IPS-18c (cell line): ENCODE results near the gene GPR55.

Experiments used
- H3K4me3 ChIP-seq: 2 replicates; pipeline ENCODE4 v1.7.0; 2013; ENCODE audit warnings: low read depth, mild to moderate bottlenecking, low read length, moderate library complexity; ENCODE audit not compliant: insufficient read depth
- H3K9me3 ChIP-seq: one replicate; pipeline ENCODE4 v1.6.1; 2013; ENCODE audit warnings: mild to moderate bottlenecking, low read length, moderate library complexity; ENCODE audit not compliant: control insufficient read depth, insufficient read depth

The GPR55 gene

DNA sequence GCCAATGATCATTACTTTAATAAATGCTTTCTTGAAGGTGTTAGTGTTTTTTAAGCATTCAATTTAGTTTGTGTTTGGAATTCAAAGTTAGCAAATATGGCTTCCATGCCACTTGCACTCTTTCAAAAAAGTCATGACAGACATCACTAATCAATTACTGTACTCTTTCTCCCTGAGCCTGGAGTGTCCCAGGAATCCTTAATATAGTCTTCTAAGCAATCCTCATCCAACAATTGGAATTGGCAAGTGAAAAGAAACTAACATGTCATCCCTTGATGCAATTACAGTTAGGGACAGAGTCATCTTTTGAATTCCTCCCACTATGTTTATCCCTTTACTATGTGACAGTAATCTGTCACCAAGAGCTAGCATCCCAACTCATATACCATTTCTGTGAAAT, 29.7 kb upstream of the GPR55 start:
- H3K4me3 ChIP-seq = no peak overlapping the region

DNA sequence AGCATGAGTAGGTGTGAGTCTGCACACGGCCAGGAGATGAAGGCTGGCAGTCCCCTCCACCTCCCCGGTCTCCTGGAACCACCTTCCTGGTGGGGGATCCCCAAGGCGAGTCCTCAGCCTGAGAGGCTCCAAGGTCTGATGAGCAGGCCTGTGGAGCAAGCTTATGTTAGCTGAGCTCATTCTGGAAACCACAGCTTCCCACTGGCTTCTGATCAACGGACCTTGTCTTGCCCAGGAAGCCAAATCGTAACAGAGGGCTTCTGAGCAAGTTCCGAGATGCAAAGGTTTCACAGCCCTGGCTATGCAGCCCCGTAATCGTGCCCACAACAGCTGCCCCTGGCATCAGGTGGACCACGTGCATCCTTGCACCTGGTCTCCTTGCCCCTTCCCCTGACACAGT, 28.8 kb upstream of the GPR55 start:
- peaks cover 4% of the 10 kb centered on the region for H3K9me3 ChIP-seq
- no peak overlapping the region for H3K4me3 ChIP-seq

More for the DNA sequence above, 29.7 kb upstream of the GPR55 start:
- peaks cover 4% of the 10 kb centered on the region for H3K9me3 ChIP-seq

DNA sequence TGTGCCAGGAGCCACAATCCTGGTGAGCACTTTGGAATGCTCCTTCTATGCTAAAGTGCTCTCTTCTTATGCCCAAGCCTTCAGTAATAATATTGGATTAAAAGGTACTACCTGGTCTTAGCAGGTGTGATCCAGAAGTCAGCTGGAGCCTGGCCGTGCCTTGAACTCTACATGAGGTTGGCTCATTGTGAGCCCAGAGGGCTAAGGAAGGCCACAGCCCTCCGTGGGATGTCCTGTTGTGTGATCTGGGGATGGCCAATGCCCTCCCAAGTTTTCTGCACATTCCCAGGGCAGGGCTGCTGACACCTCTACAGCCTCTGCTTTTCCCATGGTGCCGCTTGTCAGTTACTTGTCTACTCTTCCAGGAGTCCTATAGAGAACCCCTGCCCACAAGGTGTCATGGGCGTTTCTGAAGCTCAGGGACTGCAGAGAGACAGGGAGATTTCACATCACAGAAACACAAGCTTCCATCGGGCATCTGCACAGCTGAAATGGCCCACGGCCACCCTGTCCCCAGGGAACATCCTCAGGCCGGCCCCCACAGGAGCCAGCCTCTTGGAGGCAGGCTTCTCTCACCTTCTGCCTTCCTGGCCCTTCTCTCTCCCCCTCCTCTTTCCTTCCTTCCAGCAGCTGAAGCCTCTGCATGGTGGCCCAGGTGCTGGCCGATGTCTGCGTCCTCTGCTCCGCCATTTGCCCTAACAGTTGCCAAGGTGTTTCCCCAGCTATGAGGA, 27.3 kb upstream of the GPR55 start:
- H3K9me3 ChIP-seq = peaks cover 4% of the 10 kb centered on the region
- no peak overlapping the region for H3K4me3 ChIP-seq

DNA sequence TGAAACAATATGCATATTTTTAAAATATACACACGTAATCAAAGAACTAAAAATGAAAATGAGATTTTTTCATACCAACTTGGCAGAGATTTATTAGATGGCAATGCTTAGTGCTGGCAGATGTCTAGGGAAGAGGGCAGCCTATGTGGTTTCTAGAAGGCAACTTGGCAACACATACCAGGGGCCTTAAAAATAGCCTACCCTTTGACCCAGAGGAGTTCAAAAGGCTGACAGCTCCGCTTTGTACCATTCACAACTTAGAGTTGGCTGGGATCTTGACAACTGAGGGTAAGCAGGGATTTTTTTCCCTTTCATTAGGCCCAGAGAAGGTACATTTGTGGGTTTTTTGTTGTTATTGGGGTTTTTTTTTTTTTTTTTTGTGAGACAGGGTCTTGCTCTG, 26.4 kb upstream of the GPR55 start:
- peaks cover 4% of the 10 kb centered on the region for H3K9me3 ChIP-seq

DNA sequence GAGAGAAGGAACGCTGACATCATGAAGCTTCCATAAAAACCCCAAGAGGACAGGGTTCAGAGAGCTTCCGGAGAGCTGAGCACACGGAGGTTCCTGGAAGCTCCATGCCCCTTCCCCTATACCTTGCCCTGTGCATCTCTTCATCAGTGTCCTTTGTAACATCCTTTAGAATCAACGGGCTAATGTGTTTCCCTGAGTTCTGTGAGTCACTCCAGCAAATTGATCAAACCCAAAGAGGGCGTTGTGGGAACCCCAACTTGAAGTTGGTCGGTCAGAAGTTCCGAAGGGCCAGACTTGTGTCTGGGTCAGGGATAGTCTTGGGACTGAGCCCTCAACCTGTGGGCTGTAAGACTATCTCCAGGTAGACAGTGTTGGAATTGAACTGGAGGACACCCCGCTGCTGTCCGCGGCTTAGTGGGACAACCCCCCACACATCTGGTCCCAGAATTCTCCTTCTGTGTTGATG, 25.9 kb upstream of the GPR55 start:
- Histone ChIP-seq H3K9me3 (peaks cover 4% of the 10 kb centered on the region), H3K4me3 (no peak overlapping the region)

More for the DNA sequence above, 26.4 kb upstream of the GPR55 start:
- no peak overlapping the region for H3K4me3 ChIP-seq

DNA sequence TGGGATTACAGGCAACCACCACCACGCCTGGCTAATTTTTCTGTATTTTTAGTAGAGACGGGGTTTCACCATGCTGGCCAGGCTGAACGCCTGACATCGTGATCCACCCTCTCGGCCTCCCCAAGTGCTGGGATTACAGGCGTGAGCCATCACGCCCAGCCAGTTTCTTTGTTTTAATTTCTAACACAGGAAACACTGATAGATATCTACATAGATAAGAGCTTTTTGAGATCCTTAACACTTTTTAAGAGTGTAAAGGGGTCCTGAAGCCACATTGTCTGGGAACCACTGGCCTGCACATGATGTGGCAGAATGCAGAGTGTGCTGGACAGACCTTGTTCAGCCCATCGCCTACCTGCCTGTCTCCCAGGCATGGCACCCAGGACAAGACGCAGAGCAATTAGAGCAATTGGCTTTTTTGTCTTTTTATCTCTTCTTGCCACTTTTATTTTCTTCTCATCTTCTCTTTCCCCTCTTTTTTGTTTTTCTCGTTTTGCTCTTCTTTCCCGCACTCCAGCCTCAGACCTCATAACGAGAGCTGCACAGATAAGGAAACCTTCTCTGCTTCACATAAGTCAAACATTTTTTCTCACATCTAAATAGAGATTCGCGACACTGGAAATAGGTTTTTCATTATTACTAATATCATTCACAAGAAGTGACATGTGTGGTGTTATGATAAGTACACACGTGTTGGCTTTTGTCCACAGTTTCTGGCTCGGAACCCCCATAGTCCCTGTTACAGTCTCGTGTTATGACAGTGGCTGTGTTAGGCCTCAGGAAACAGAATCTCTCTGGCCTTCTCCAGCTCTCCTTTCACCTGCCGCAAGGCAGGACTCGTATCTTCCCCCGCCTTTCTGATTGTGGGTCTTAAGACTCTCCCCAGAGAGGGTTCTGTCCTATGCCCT, 25.2 kb upstream of the GPR55 start:
- Histone ChIP-seq H3K9me3 (peaks cover 4% of the 10 kb centered on the region), H3K4me3 (no peak overlapping the region)

DNA sequence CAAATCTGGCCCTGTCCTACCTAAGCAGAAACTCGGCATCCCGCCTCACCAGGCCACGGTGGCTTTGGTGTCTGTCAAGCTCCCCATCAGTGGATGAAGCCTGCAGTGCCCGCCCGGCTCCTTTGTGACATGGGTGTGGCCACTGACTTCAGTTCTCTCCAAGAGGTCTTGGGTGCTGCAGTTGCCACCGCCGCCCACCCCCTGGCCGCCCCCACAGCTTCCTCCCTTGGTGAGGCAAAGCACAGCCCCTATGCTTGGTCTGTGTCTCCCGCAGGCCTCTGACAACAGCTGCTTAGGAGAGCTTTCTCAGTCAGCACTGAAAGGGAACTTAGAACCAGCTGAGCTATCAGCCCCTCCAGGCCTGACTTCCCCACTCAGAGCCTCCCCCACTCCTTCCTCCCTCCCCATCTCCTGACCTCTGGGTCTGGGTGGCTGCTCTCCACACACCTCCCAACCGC, 22.9 kb upstream of the GPR55 start:
- H3K9me3 ChIP-seq = no peaks in the 10 kb centered on the region

DNA sequence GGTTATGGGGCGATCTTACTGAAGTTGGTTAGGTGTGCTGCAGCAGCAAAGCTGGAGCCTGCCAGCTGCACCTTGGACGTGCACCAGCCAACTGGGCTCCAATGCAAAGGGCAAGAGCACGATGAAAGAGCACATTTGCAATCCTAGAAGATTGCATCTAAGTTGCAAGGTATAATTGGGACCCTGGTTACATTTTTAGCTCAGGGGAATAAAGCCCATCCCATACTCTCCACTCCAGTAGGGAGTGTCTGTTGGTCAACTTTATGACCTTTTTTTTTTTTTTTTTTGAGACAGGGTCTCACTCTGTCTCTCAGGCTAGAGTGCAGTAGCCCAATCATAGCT, 22.2 kb upstream of the GPR55 start:
- Histone ChIP-seq H3K9me3 (no peaks in the 10 kb centered on the region), H3K4me3 (no peak overlapping the region)

More for the DNA sequence above, 22.9 kb upstream of the GPR55 start:
- no peak overlapping the region for H3K4me3 ChIP-seq

DNA sequence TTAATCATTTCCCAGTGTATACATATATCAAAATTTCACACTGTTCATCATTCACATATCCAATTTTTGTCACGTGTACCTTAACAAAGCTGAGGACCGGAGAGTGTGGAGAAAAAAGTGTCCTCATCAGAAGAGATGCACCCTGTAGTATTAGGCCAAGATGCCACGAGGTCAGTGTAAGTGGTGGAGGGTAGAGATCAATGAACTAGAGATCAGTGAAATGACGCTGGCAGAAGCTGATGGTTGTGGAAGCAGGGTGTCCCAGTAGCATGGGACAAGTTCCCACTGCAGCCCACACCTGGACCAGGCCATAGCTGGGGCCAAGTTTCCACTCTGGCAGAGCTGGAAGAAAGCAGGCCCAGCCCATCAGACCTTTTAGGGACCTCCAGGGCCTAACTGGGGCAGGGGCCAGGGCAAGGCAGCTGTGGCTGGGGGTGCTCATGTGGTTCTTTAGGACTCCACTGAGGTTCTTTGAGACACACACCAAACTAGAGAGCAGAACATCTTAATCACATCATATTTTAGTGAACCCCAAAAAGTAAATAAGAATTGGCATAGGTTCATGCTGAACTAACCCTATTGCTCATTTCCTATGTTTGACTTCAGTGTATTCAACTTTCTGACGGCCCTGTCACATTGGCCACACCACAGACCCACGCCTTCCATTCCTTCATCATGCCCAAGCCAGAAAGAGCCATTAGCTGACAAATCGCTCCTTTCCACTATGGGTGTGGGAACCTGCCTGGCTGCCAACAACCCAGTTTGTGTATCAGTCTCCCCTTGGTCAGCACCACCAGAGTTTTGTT, 21.6 kb upstream of the GPR55 start:
- H3K9me3 ChIP-seq = no peaks in the 10 kb centered on the region
- no peak overlapping the region for H3K4me3 ChIP-seq

DNA sequence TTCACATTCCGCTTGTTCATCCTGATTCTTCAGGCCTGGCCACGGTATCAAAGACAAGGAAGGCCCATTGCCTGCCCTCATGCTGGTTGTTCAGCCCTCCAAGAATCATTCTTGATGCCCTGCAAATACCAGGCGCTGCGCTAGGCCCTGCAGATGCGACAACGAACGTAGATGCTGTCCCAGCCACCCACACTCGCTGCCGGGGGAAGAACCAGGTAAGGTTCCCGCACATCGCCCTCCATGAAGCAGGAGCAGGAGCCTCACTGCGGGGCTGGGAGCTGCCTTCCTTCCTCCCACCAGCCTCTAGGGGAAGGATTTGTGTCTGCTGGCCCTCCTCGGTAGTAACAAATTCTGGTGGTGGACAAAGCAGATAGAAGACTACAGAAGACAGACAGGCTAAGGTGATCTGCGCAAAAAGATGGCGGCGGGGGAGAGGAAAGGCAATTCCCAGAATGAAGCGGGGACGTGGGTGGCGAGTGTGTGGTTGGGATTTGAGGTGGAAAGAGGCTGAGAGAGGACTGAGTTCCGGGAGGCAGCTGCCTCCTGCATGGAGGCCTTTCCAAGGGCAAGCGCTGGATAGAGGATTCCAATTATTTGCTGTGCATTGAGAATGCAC, 19.8 kb upstream of the GPR55 start:
- Histone ChIP-seq H3K4me3 (no peak overlapping the region), H3K9me3 (no peaks in the 10 kb centered on the region)

DNA sequence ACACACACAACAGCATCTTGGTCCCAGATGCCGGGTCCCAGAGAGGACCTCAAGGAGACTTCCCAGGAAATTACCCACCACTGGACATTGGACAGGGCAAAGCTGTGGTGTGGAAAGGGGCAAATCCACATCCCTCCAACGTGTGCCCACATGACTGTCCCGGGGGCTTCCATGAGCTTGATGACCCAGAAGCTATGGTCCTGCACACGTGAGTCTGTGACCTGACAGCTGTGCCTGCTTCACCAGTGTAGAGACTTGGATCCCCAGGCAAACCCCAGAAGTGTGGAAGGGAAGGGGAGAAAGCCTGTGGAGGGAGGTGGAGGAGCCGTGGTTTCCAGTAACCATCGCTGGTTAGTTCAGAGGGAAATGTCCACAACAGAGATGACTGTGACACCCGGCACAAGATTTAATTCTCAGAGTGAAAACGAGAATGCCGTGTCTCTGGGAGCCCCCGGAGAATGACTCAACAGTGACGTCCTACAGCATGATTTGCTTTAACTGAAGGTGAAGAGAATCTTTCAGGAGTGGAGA, 19.1 kb upstream of the GPR55 start:
- H3K4me3 ChIP-seq = no peak overlapping the region
- no peaks in the 10 kb centered on the region for H3K9me3 ChIP-seq

DNA sequence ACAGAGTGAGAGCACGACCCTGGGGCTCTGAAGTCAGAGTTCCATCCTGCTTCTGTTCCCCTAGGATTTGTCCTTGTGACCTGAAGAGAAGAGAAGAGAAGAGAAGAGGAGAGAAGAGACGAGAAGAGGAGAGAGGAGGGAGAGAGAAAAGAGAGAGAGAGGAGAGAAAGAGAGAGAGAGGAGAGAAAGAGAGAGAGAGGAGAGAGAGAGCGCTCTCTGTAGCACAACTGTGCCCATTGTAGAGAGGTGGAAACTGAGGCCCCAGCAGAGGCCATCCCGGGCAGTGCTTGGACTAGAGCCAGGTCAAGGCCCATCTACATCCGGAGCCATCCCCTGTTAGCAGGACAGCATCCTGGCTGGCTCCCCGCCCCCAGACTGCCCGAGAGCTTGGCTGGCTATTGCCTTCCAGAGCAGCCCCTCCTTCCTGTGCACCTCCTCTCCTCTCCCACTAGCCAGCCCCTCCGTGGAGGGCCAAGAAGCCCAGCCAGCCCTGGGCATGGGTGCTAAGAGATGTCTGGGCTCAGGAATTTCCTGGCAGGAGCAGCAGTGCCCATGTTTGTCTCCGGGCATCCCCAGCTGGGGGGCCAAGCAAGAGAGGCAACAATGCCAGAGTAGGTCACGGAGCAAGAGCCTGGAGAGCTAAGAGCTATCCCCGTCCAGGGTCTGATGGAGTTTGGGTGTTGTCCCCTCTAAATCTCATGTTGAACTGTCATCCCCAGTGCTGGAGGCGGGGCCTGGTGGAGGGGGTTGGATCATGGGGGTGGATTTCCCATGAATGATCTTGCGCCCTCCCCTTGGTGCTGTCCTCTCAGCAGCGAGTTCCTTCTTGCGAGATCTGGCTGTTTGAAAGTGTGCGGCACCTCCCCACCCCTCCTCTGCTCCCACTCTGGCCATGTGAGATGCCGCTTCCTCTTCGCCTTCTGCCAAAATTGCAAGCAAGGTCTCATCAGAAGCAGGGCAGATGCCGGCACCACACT, 18.2 kb upstream of the GPR55 start:
- Histone ChIP-seq H3K9me3 (no peaks in the 10 kb centered on the region), H3K4me3 (no peak overlapping the region)

DNA sequence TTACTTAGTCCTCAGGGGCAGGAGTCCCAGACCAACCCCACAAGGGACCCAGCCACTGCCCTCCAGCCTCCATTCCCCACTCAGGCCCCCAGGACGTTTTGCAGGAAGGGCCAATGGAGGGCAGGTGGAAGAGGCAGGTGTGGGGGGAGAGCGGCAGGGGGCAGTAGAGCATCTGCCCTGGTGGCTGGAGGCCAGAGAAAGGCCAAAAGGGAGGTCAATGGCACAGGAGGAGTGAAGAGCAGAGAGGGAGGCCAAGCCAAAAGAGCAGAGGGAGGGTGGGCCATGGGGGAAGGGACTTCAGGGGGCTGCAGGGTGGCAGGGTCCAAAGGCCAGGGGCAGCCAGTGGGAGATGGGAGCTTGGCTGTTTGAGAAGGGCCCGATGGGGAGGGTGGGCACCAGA, 17.3 kb upstream of the GPR55 start:
- H3K4me3 ChIP-seq = no peak overlapping the region
- H3K9me3 ChIP-seq = no peaks in the 10 kb centered on the region

DNA sequence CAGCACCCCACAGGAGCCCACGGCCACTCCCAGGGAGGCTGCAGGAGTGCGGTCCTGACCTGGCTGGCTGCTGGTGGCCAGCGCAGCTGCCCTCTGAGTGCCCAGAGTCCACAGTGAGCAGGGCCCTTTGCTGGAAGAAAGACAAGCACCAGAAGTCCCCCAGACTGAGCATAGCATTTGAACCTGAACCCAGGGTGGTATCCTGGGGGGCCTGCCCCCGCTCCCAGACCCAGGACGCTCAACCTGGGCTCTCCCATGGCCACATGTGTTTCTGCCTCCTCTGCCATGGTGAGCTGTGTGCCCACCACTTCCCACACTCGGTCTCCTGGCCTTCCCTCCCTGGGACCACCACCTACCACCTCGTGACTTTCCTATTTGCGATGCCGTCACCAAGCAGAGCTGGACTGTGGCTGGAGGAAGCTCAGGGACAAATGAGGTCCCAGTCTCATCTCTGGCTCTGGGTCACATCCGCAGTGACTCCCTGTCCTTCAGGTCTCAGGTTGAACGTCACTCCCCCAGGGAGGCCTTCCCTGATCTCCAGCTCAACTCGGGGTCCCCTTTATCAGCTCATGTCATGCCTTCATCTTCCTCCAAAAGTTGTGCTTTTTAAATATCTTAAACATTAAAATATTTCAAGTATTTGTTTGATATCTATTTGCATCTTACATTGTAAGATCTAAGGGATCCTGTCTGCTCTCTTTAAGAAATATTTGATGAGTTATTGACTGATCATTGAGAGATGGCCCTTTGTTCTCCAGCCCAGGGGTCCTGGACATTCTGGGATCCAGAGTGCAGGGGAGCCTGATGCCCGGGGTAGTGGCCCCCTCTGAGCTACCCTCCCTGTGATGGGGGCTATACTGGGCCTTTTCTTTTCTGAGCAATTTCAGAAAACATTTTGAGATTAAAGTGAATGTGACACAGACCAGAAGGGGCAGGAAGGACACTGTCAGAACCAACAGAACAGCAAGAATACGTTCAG, 16.4 kb upstream of the GPR55 start:
- Histone ChIP-seq H3K9me3 (no peaks in the 10 kb centered on the region), H3K4me3 (no peak overlapping the region)

DNA sequence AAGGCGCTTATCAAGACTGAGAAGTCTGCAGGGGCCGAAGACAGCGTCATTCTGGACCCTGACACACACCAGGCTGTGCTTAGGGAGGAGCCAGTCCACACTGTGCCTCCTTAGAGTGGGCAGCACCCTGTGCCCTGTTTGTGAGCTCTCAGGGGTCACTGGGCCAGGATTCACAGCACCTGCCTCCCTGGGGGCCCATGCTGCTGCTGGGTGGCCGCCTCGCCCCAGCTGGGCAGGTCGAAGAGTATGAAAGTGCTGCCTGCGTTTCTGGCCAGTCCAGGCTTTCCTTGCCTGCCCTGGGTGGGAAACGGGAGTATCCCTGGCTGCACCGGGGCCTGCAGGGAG, 15.4 kb upstream of the GPR55 start:
- no peak overlapping the region for H3K4me3 ChIP-seq
- H3K9me3 ChIP-seq = no peaks in the 10 kb centered on the region
